SK-N-SH treated with all-trans-retinoic acid at 6 μM for 48 hours (cell line): ENCODE data around the gene GLI3.

Experiments
- ATAC-seq: fragments of 200-7000 bp; cut with Tn5 transposase; 3 replicates; pipeline ENCODE4 v1.9.1; 2020; ENCODE audit warnings: mild to moderate bottlenecking, moderate library complexity
- ARNTL ChIP-seq: fragments of 450-650 bp; formaldehyde crosslinking; IDR thresholded peaks from 2 replicates; pipeline ENCODE4 v1.5.0; 2020; ENCODE audit warnings: low read depth, mild to moderate bottlenecking, moderate library complexity, borderline replicate concordance
- BACH2 ChIP-seq: fragments of 250-450 bp; sonication (Bioruptor Pico); IDR thresholded peaks from 2 replicates; pipeline ENCODE4 v1.9.0; 2021; ENCODE audit warnings: mild to moderate bottlenecking, borderline replicate concordance
- CREB5 ChIP-seq: fragments of 250-450 bp; sonication (Bioruptor Pico); IDR thresholded peaks from 2 replicates; pipeline ENCODE4 v1.5.1; 2020; ENCODE audit warnings: low read depth, mild to moderate bottlenecking, moderate library complexity
- CSDC2 ChIP-seq: fragments of 250-450 bp; sonication (Bioruptor Pico); IDR thresholded peaks from 2 replicates; pipeline ENCODE4 v1.5.0; 2020; ENCODE audit warnings: mild to moderate bottlenecking, moderate library complexity
- ESRRG ChIP-seq: fragments of 250-450 bp; sonication (Bioruptor Pico); IDR thresholded peaks from 2 replicates; pipeline ENCODE4 v1.6.1; 2021; ENCODE audit warnings: mild to moderate bottlenecking
- GLIS3 ChIP-seq: fragments of 250-450 bp; sonication (Bioruptor Pico); IDR thresholded peaks from 2 replicates; pipeline ENCODE4 v1.5.0; 2020; ENCODE audit warnings: mild to moderate bottlenecking, moderate library complexity
- ISL1 ChIP-seq: fragments of 250-450 bp; sonication (Bioruptor Pico); IDR thresholded peaks from 2 replicates; pipeline ENCODE4 v2.1.2; 2022; ENCODE audit warnings: mild to moderate bottlenecking, moderate library complexity
- OSR1 ChIP-seq: fragments of 250-450 bp; sonication (Bioruptor Pico); IDR thresholded peaks from 2 replicates; pipeline ENCODE4 v1.8.0; 2022; ENCODE audit warnings: moderate library complexity, mild to moderate bottlenecking, inconsistent platforms
- POU6F1 ChIP-seq: fragments of 250-450 bp; sonication (Bioruptor Pico); IDR thresholded peaks from 2 replicates; pipeline ENCODE4 v1.8.0; 2021; ENCODE audit warnings: low read depth, mild to moderate bottlenecking, moderate library complexity, borderline replicate concordance
- PPARA ChIP-seq: fragments of 250-450 bp; sonication (Bioruptor Pico); IDR thresholded peaks from 2 replicates; pipeline ENCODE4 v1.5.0; 2020; ENCODE audit warnings: mild to moderate bottlenecking, borderline replicate concordance
- TCF4 ChIP-seq: fragments of 250-450 bp; sonication (Bioruptor Pico); IDR thresholded peaks from 2 replicates; pipeline ENCODE4 v1.8.0; 2021; ENCODE audit warnings: mild to moderate bottlenecking, moderate library complexity, borderline replicate concordance
- TOX ChIP-seq: fragments of 250-450 bp; sonication (Bioruptor Pico); IDR thresholded peaks from 2 replicates; pipeline ENCODE4 v1.8.0; 2021; ENCODE audit warnings: mild to moderate bottlenecking, moderate library complexity, borderline replicate concordance
- ZC3H10 ChIP-seq: fragments of 250-450 bp; sonication (Bioruptor Pico); IDR thresholded peaks from 2 replicates; pipeline ENCODE4 v1.5.1; 2021; ENCODE audit warnings: mild to moderate bottlenecking, moderate library complexity
- ZFP3 ChIP-seq: fragments of 250-450 bp; sonication (Bioruptor Pico); IDR thresholded peaks from 2 replicates; pipeline ENCODE4 v1.5.0; 2020; ENCODE audit warnings: mild to moderate bottlenecking, moderate library complexity
- ZFP30 ChIP-seq: fragments of 450-650 bp; formaldehyde crosslinking; IDR thresholded peaks from 2 replicates; pipeline ENCODE4 v1.5.0; 2022; ENCODE audit warnings: mild to moderate bottlenecking, moderate library complexity
- ZNF565 ChIP-seq: fragments of 450-650 bp; formaldehyde crosslinking; conservative IDR thresholded peaks from 2 replicates; pipeline ENCODE4 v1.5.0; 2020; ENCODE audit warnings: low read depth, mild to moderate bottlenecking, moderate library complexity
- TF ChIP-seq, protein P1 (sequence below): fragments of 250-450 bp; sonication (Bioruptor Pico); IDR thresholded peaks from 2 replicates; pipeline ENCODE4 v1.5.0; 2020; ENCODE audit warnings: mild to moderate bottlenecking, moderate library complexity
- TF ChIP-seq, protein P2 (sequence below): fragments of 250-450 bp; sonication (Bioruptor Pico); IDR thresholded peaks from 2 replicates; pipeline ENCODE4 v1.5.1; 2021; ENCODE audit warnings: mild to moderate bottlenecking, moderate library complexity
- TF ChIP-seq, protein P3 (sequence below): fragments of 250-450 bp; sonication (Bioruptor Pico); IDR thresholded peaks from 2 replicates; pipeline ENCODE4 v1.8.0; 2020; ENCODE audit warnings: mild to moderate bottlenecking, moderate library complexity, borderline replicate concordance

Gene GLI3

GRCh38 chr7:42155584-42156290, 81.3 kb downstream of the GLI3 start:
- ATAC-seq = no peak
- TF ChIP-seq, protein P1, sequence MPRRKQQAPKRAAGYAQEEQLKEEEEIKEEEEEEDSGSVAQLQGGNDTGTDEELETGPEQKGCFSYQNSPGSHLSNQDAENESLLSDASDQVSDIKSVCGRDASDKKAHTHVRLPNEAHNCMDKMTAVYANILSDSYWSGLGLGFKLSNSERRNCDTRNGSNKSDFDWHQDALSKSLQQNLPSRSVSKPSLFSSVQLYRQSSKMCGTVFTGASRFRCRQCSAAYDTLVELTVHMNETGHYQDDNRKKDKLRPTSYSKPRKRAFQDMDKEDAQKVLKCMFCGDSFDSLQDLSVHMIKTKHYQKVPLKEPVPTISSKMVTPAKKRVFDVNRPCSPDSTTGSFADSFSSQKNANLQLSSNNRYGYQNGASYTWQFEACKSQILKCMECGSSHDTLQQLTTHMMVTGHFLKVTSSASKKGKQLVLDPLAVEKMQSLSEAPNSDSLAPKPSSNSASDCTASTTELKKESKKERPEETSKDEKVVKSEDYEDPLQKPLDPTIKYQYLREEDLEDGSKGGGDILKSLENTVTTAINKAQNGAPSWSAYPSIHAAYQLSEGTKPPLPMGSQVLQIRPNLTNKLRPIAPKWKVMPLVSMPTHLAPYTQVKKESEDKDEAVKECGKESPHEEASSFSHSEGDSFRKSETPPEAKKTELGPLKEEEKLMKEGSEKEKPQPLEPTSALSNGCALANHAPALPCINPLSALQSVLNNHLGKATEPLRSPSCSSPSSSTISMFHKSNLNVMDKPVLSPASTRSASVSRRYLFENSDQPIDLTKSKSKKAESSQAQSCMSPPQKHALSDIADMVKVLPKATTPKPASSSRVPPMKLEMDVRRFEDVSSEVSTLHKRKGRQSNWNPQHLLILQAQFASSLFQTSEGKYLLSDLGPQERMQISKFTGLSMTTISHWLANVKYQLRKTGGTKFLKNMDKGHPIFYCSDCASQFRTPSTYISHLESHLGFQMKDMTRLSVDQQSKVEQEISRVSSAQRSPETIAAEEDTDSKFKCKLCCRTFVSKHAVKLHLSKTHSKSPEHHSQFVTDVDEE = no peak
- TF ChIP-seq ISL1 (CRISPR knock-in tag) (no peak), OSR1 (CRISPR knock-in tag) (no peak), CSDC2 (CRISPR knock-in tag) (no peak), ZFP3 (CRISPR knock-in tag) (no peak), PPARA (CRISPR knock-in tag) (no peak)
- TF ChIP-seq, protein P2, sequence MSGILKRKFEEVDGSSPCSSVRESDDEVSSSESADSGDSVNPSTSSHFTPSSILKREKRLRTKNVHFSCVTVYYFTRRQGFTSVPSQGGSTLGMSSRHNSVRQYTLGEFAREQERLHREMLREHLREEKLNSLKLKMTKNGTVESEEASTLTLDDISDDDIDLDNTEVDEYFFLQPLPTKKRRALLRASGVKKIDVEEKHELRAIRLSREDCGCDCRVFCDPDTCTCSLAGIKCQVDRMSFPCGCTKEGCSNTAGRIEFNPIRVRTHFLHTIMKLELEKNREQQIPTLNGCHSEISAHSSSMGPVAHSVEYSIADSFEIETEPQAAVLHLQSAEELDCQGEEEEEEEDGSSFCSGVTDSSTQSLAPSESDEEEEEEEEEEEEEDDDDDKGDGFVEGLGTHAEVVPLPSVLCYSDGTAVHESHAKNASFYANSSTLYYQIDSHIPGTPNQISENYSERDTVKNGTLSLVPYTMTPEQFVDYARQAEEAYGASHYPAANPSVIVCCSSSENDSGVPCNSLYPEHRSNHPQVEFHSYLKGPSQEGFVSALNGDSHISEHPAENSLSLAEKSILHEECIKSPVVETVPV = no peak

DNA sequence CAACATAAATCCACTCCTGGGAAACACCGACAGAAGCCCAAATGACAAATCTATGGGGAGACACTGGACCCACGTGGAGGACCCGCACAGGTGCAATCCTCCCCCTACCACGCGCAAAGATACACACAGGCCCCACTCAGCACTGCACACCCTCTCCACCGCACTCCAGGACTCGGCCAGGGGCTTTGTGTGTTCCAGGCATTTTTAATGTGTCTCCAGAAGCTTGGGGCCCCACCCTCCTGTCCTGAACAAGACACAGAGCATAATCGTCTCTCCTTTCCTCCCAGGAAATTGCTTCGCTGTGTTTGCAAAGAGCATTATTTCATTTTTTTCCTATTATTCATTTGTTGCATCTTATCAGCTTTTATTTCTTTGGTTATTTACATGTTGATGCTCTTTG, 82.8 kb downstream of the GLI3 start:
- TF ChIP-seq, protein P3, sequence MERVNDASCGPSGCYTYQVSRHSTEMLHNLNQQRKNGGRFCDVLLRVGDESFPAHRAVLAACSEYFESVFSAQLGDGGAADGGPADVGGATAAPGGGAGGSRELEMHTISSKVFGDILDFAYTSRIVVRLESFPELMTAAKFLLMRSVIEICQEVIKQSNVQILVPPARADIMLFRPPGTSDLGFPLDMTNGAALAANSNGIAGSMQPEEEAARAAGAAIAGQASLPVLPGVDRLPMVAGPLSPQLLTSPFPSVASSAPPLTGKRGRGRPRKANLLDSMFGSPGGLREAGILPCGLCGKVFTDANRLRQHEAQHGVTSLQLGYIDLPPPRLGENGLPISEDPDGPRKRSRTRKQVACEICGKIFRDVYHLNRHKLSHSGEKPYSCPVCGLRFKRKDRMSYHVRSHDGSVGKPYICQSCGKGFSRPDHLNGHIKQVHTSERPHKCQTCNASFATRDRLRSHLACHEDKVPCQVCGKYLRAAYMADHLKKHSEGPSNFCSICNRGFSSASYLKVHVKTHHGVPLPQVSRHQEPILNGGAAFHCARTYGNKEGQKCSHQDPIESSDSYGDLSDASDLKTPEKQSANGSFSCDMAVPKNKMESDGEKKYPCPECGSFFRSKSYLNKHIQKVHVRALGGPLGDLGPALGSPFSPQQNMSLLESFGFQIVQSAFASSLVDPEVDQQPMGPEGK (CRISPR knock-in tag) = no peak
- TF ChIP-seq BACH2 (CRISPR knock-in tag) (no peak), ZNF565 (CRISPR knock-in tag) (no peak), CREB5 (CRISPR knock-in tag) (no peak), TCF4 (no peak), ZFP3 (CRISPR knock-in tag) (no peak), ESRRG (CRISPR knock-in tag) (no peak), ZFP30 (no peak)
- TF ChIP-seq, protein P2 = no peak
- ATAC-seq = no peak

DNA sequence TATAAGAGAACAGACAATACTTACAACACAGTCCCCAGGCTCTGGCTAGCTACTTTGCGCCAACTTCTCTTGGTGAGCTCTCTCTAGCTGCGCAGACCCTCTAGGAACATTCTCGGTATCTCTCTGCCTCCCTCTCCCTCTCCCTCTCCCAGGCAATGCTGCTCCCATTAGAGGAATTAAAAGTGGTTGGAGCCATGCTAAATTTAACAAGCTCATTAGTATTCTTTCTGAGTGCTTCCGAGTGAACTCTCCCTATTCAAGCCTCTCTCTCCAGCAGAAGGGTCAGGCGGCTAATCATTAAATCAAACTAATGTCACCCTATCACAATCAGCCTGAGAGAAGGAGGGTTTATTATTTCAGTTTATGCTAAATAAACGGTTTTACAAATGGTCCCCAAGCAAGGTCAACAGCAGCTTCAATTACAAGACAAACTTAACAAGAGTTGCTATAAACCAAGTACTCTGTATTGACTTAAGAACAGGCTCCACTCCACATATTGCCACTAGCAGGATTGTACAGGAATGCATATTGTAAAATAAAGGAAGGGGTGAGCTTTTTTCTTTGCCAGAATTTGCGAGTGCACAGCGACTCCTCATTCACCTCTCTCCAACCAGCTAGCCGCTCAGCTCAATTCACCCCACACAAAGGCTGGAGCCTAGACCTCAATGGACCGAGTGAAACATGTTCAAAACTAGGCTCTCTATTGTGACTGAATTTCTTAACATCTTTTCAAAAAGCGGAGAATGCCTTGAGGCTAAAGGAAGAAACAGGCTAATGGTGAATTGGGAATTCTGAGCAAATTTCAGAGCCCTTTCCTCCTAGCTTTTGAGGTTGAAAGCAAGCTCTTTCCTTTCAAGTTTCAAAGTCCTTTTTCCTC, 84.4 kb downstream of the GLI3 start:
- ATAC-seq = no peak
- TF ChIP-seq ISL1 (CRISPR knock-in tag) (no peak), ESRRG (CRISPR knock-in tag) (no peak), GLIS3 (CRISPR knock-in tag) (no peak), ZC3H10 (no peak), TOX (CRISPR knock-in tag) (no peak), ZFP30 (no peak), ARNTL (CRISPR knock-in tag) (no peak), POU6F1 (no peak), OSR1 (CRISPR knock-in tag) (no peak)
- TF ChIP-seq, protein P1 = no peak
